Panc1 (cell line): Measurements from ENCODE around the gene GLIS1. TPM values are rescaled to one million over a fixed set of nuclear protein-coding genes. Genes with fewer than 3 reads are reported as not detected.

Source experiments
- ATAC-seq: fragments of 200-7000 bp; cut with Tn5 transposase; 2 replicates; pipeline ENCODE4 v1.9.1; 2020; ENCODE audit warnings: mild to moderate bottlenecking, moderate library complexity
- BruUV-seq: library from RNA; stranded (reverse); fragments of 400-500 nt; replicated peaks from 2 replicates; lab custom pipeline; 2021; lab: Mats Ljungman, UMichigan
- CTCF ChIA-PET: fragments of 300-600 bp; sonication (Branson Sonifier 250); formaldehyde crosslinking; loops from one replicate; lab custom pipeline; 2022; ENCODE audit warnings: antibody characterized with exemption; lab: Charles Lee
- POLR2A ChIA-PET: fragments of 300-600 bp; sonication (Branson Sonifier 250); formaldehyde crosslinking; loops from one replicate; lab custom pipeline; 2022; ENCODE audit warnings: antibody characterized with exemption; lab: Charles Lee
- DNase-seq: peaks from one replicate; pipeline ENCODE4 v3.0.0-alpha.2; 2010; ENCODE audit warnings: low read depth, low spot score
- H3K27ac ChIP-seq: 2 replicates; pipeline ENCODE4 v1.5.1; 2011; ENCODE audit warnings: mild to moderate bottlenecking, low read length, inconsistent platforms
- H3K27me3 ChIP-seq: fragments of 200-500 bp; sonication (Bioruptor generic); 2 replicates; pipeline ENCODE4 v1.6.0; 2014; ENCODE audit warnings: low read length, inconsistent platforms; ENCODE audit not compliant: control insufficient read depth, insufficient read depth
- H3K36me3 ChIP-seq: fragments of 200-500 bp; sonication (Bioruptor generic); 2 replicates; pipeline ENCODE4 v1.5.1; 2014; ENCODE audit warnings: inconsistent platforms, mild to moderate bottlenecking, low read length, moderate library complexity; ENCODE audit not compliant: control insufficient read depth, insufficient read depth
- H3K4me1 ChIP-seq: 2 replicates; pipeline ENCODE4 v1.5.1; 2011; ENCODE audit warnings: inconsistent platforms, mild to moderate bottlenecking, low read length, moderate library complexity; ENCODE audit not compliant: control insufficient read depth, insufficient read depth
- H3K4me3 ChIP-seq, 2 experiments: 2 replicates each; pipeline ENCODE4 v1.5.1; 2011 to 2012; ENCODE audit warnings: low read depth in 2 of 2, low read length in 2 of 2, mild to moderate bottlenecking in 2 of 2, inconsistent platforms in 1 of 2, moderate library complexity in 1 of 2
- H3K9me3 ChIP-seq: fragments of 200-500 bp; sonication (Bioruptor generic); 2 replicates; pipeline ENCODE4 v1.5.1; 2014; ENCODE audit warnings: low read depth, mild to moderate bottlenecking, inconsistent platforms, low read length, moderate library complexity; ENCODE audit not compliant: control insufficient read depth, insufficient read depth
- POLR2AphosphoS5 ChIP-seq: IDR thresholded peaks from 2 replicates; pipeline ENCODE4 v1.6.1; 2012; ENCODE audit warnings: mild to moderate bottlenecking, low read depth, low read length, moderate library complexity
- SIN3A ChIP-seq: IDR thresholded peaks from 2 replicates; pipeline ENCODE4 v1.6.1; 2012; ENCODE audit warnings: low read depth, mild to moderate bottlenecking, low read length, moderate library complexity, borderline replicate concordance; ENCODE audit not compliant: insufficient read depth
- TCF7L2 ChIP-seq: IDR thresholded peaks from 2 replicates; pipeline ENCODE4 v1.6.1; 2011; ENCODE audit warnings: mild to moderate bottlenecking, low read depth, low read length, inconsistent platforms
- in situ Hi-C: cut with HindIII; loops from 2 replicates; pipeline ENCODE4 v1.10.0; 2016; ENCODE audit warnings: low sequenced_read_pairs, low pct_unique_long_range_greater_than_20kb
- intact Hi-C: fragments of 100-400 bp; cut with micrococcal nuclease; formaldehyde crosslinking; loops from one replicate; pipeline ENCODE4 v1.10.0; 2022; ENCODE audit not compliant: unreplicated experiment
- total RNA-seq: library from RNA; stranded (reverse); gene quantifications from one replicate; pipeline ENCODE4 v1.2.1, GENCODE V29; 2021; ENCODE audit not compliant: unreplicated experiment
- TF ChIP-seq, protein P1 (sequence below), 2 experiments: IDR thresholded peaks; 2 replicates each; pipeline ENCODE4 v1.6.1; 2011 to 2012; ENCODE audit warnings: low read depth in 2 of 2, control low read depth in 1 of 2, low read length in 1 of 2, mild to moderate bottlenecking in 1 of 2, moderate library complexity in 1 of 2; ENCODE audit not compliant: insufficient read depth in 1 of 2
- TF ChIP-seq, protein P2 (sequence below): fragments of 450-650 bp; IDR thresholded peaks from 2 replicates; pipeline ENCODE4 v1.5.1; 2017; ENCODE audit warnings: mild to moderate bottlenecking

GLIS1 gene
- total RNA-seq, 1 experiment from 2014 or later, result 0.28 TPM

DNA sequence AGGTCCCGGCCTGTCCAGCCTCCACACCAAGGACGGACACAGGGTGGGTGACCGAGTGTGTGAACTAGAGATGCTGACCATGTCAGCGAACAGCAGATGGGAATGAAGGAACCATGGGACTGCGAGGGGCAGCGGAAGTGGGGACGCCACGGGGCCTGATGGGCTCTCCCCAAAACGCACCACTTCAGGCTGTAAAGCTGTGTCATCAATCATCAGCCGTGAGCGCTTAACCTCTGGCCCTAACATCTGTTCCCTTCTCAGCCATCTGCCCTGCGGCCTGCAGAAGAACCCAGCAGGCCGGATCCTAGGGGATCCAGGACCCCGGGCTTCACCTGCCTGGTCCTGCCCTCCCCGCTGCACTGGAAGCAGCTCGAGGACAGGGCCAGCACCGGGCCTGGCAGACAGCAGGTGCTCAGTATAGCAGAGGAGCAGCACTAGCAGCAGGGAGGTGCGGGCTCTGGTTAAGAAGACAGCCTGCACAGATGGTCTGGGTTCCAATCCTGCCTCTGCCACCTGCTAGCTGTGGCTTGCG lies 221.1 kb downstream of the GLIS1 start:
- DNase-seq, result no peak
- Histone ChIP-seq H3K9me3 (no peaks in the 10 kb centered on the region), H3K36me3 (no peaks in the 10 kb centered on the region), H3K27ac (no peak overlapping the region), H3K4me3 (no peak overlapping the region), H3K27me3 (no peaks in the 10 kb centered on the region), H3K4me1 (no peaks in the 10 kb centered on the region)
- ChIA-PET POLR2A (no interaction called here), CTCF (no interaction called here)
- no peak for TF ChIP-seq SIN3A
- no peak for TF ChIP-seq TCF7L2
- TF ChIP-seq, protein P1, sequence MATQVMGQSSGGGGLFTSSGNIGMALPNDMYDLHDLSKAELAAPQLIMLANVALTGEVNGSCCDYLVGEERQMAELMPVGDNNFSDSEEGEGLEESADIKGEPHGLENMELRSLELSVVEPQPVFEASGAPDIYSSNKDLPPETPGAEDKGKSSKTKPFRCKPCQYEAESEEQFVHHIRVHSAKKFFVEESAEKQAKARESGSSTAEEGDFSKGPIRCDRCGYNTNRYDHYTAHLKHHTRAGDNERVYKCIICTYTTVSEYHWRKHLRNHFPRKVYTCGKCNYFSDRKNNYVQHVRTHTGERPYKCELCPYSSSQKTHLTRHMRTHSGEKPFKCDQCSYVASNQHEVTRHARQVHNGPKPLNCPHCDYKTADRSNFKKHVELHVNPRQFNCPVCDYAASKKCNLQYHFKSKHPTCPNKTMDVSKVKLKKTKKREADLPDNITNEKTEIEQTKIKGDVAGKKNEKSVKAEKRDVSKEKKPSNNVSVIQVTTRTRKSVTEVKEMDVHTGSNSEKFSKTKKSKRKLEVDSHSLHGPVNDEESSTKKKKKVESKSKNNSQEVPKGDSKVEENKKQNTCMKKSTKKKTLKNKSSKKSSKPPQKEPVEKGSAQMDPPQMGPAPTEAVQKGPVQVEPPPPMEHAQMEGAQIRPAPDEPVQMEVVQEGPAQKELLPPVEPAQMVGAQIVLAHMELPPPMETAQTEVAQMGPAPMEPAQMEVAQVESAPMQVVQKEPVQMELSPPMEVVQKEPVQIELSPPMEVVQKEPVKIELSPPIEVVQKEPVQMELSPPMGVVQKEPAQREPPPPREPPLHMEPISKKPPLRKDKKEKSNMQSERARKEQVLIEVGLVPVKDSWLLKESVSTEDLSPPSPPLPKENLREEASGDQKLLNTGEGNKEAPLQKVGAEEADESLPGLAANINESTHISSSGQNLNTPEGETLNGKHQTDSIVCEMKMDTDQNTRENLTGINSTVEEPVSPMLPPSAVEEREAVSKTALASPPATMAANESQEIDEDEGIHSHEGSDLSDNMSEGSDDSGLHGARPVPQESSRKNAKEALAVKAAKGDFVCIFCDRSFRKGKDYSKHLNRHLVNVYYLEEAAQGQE (IDR thresholded peaks at IDR 0.05; ENCODE audit: insufficient read depth in 1 of 2, low read depth in 2 of 2, low read length in 1 of 2), result no peak
- TF ChIP-seq, protein P2, sequence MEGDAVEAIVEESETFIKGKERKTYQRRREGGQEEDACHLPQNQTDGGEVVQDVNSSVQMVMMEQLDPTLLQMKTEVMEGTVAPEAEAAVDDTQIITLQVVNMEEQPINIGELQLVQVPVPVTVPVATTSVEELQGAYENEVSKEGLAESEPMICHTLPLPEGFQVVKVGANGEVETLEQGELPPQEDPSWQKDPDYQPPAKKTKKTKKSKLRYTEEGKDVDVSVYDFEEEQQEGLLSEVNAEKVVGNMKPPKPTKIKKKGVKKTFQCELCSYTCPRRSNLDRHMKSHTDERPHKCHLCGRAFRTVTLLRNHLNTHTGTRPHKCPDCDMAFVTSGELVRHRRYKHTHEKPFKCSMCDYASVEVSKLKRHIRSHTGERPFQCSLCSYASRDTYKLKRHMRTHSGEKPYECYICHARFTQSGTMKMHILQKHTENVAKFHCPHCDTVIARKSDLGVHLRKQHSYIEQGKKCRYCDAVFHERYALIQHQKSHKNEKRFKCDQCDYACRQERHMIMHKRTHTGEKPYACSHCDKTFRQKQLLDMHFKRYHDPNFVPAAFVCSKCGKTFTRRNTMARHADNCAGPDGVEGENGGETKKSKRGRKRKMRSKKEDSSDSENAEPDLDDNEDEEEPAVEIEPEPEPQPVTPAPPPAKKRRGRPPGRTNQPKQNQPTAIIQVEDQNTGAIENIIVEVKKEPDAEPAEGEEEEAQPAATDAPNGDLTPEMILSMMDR, result no peak
- TF ChIP-seq POLR2AphosphoS5, result no peak
- intact Hi-C loops, result no loop called here
- in situ Hi-C loops, result no loop called here
- no peak for ATAC-seq
- no TSS peak for BruUV-seq

DNA sequence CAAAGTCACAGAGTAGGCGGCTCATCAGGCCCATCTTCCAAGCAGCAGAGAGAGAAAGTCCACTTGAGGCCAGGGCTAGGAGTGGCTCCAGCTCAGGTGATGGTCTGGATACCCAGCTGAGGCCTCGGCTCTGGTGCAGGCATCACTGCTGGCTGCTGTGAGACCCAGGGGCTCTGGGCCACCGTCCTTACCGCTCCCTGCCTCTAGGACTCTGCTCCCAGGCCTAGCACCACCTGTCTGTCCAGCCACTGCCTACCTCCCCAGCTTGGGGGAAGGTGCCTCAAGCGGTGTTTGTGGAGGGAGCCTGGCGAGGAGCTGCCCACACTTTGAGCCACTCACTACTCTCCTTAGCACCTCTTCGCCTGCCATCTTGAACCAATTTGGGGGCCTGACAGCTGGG lies 221.9 kb downstream of the GLIS1 start:
- ATAC-seq (0 out of 2 replicates have a peak, but pooled peaks have one; percentile 32), DNase-seq (no peak)
- TF ChIP-seq, protein P1 (IDR thresholded peaks at IDR 0.05; ENCODE audit: insufficient read depth in 1 of 2, low read depth in 2 of 2, low read length in 1 of 2), result no peak
- TF ChIP-seq SIN3A, result no peak
- no peak for TF ChIP-seq TCF7L2
- TF ChIP-seq, protein P2, result no peak
- no peak for TF ChIP-seq POLR2AphosphoS5
- no peak overlapping the region for H3K4me3 ChIP-seq
- in situ Hi-C loops (no loop called here), intact Hi-C loops (no loop called here)
- ChIA-PET POLR2A (no interaction called here), CTCF (no interaction called here)
- no peaks in the 10 kb centered on the region; the same call in 1 of the 2 replicates for H3K4me1 ChIP-seq
- no peaks in the 10 kb centered on the region for H3K27me3 ChIP-seq
- H3K36me3 ChIP-seq, result no peaks in the 10 kb centered on the region
- BruUV-seq, result no TSS peak
- H3K9me3 ChIP-seq, result no peaks in the 10 kb centered on the region
- no peak overlapping the region for H3K27ac ChIP-seq
